SK-N-SH (cell line): Measurements from ENCODE around the gene MAN1A2. TPM values are rescaled to one million over a fixed set of nuclear protein-coding genes. Genes with fewer than 3 reads are reported as not detected.

Source experiments
- CTCF ChIA-PET: fragments of 300-600, 350-600 bp; formaldehyde crosslinking; extraction: SDS; loops from one replicate; lab custom pipeline; 2021; lab: Yijun Ruan, JAX
- POLR2A ChIA-PET: fragments of 350-600 bp; sonication (Branson Sonifier 250); formaldehyde crosslinking; extraction: SDS; loops from one replicate; lab custom pipeline; 2020; ENCODE audit warnings: antibody characterized with exemption, inconsistent platforms; lab: Yijun Ruan, JAX
- DNase-seq: peaks from one replicate; pipeline ENCODE4 v3.0.0; 2012
- H2AFZ ChIP-seq: fragments of 200-600 bp; sonication (generic); 2 replicates; pipeline ENCODE4 v1.8.1; 2016; ENCODE audit warnings: antibody characterized with exemption, mild to moderate bottlenecking, low read depth
- H3F3A ChIP-seq: fragments of 200-600 bp; sonication (generic); replicated peaks from 2 replicates; pipeline ENCODE3; 2016; ENCODE audit warnings: antibody characterized with exemption, mild to moderate bottlenecking; ENCODE audit not compliant: insufficient read depth
- H3K27ac ChIP-seq, 2 experiments: fragments of 200-500 bp in 1 of 2; fragments of 200-600 bp in 1 of 2; sonication (Bioruptor generic) in 1 of 2; sonication (generic), shearing (Covaris generic) in 1 of 2; 2 replicates each; pipeline versions ENCODE4 v1.5.1 to v1.6.1; 2014 to 2016; ENCODE audit warnings: low read depth in 2 of 2, inconsistent platforms in 1 of 2, low read length in 1 of 2, mild to moderate bottlenecking in 1 of 2, mixed read lengths in 1 of 2
- H3K27me3 ChIP-seq: fragments of 200-600 bp; sonication (generic), shearing (Covaris generic); 2 replicates; pipeline ENCODE4 v1.6.1; 2016; ENCODE audit warnings: mixed run types; ENCODE audit not compliant: insufficient read depth
- H3K36me3 ChIP-seq, 2 experiments: fragments of 200-500 bp in 1 of 2; fragments of 200-600 bp in 1 of 2; sonication (Bioruptor generic) in 1 of 2; sonication (generic) in 1 of 2; replicated peaks in 1 of 2; 2 replicates each; pipeline versions ENCODE3 to v1.5.1; 2014 to 2016; ENCODE audit warnings: low read length in 1 of 2, mild to moderate bottlenecking in 1 of 2; ENCODE audit not compliant: insufficient read depth in 2 of 2, control insufficient read depth in 1 of 2
- H3K4me1 ChIP-seq, 2 experiments: fragments of 200-500 bp in 1 of 2; fragments of 200-600 bp in 1 of 2; sonication (Bioruptor generic) in 1 of 2; sonication (generic), shearing (Covaris generic) in 1 of 2; 2 replicates each; pipeline versions ENCODE4 v1.5.1 to v1.6.1; 2014 to 2016; ENCODE audit warnings: low read depth in 1 of 2, low read length in 1 of 2, mixed run types in 1 of 2; ENCODE audit not compliant: insufficient read depth in 2 of 2, control insufficient read depth in 1 of 2
- H3K4me2 ChIP-seq: fragments of 200-600 bp; sonication (generic), shearing (Covaris generic); 2 replicates; pipeline ENCODE4 v1.6.1; 2017; ENCODE audit warnings: mixed run types
- H3K4me3 ChIP-seq, 2 experiments: fragments of 200-500 bp in 1 of 2; fragments of 200-600 bp in 1 of 2; sonication (Bioruptor generic) in 1 of 2; sonication (generic), shearing (Covaris generic) in 1 of 2; 2 replicates each; pipeline versions ENCODE4 v1.5.1 to v1.8.1; 2014 to 2016; ENCODE audit warnings: low read depth in 2 of 2, inconsistent platforms in 1 of 2, low read length in 1 of 2, mild to moderate bottlenecking in 1 of 2, mixed read lengths in 1 of 2, moderate library complexity in 1 of 2
- H3K79me2 ChIP-seq: fragments of 200-600 bp; sonication (generic); 2 replicates; pipeline ENCODE4 v1.8.1; 2017; ENCODE audit warnings: mild to moderate bottlenecking; ENCODE audit not compliant: insufficient read depth
- H3K9ac ChIP-seq: fragments of 200-600 bp; sonication (generic); 2 replicates; pipeline ENCODE4 v1.6.1; 2017; ENCODE audit warnings: mixed run types
- H3K9me2 ChIP-seq: fragments of 200-600 bp; sonication (generic); 2 replicates; pipeline ENCODE4 v1.6.1; 2017; ENCODE audit warnings: mixed run types
- H3K9me3 ChIP-seq: fragments of 200-600 bp; sonication (generic); 2 replicates; pipeline ENCODE4 v1.6.1; 2017; ENCODE audit warnings: mixed run types, mild to moderate bottlenecking, moderate library complexity
- H4K20me1 ChIP-seq: fragments of 200-600 bp; sonication (generic); 2 replicates; pipeline ENCODE4 v1.6.1; 2017; ENCODE audit warnings: mild to moderate bottlenecking, mixed run types; ENCODE audit not compliant: insufficient read depth
- CHD2 ChIP-seq: fragments of 150-350 bp; IDR thresholded peaks from 2 replicates; pipeline ENCODE4 v1.6.1; 2018; ENCODE audit warnings: low read length; ENCODE audit not compliant: partially characterized antibody
- FOSL2 ChIP-seq: IDR thresholded peaks from 2 replicates; pipeline ENCODE4 v1.4.0; 2012; ENCODE audit warnings: low read depth, mild to moderate bottlenecking, moderate library complexity, borderline replicate concordance
- FOXJ3 ChIP-seq: sonication (generic); formaldehyde crosslinking; IDR thresholded peaks from 2 replicates; pipeline ENCODE4 v1.5.1; 2020; ENCODE audit warnings: mild to moderate bottlenecking, missing genetic modification reagents
- JUND ChIP-seq: IDR thresholded peaks from 2 replicates; pipeline ENCODE4 v1.4.0; 2012
- NFIC ChIP-seq: IDR thresholded peaks from 2 replicates; pipeline ENCODE4 v1.4.0; 2012; ENCODE audit warnings: borderline replicate concordance
- NRF1 ChIP-seq: IDR thresholded peaks from 2 replicates; pipeline ENCODE4 v1.6.1; 2012; ENCODE audit warnings: low read depth, mild to moderate bottlenecking, low read length
- POLR2AphosphoS5 ChIP-seq: IDR thresholded peaks from 2 replicates; pipeline ENCODE4 v1.6.1; 2012; ENCODE audit warnings: low read depth, low read length
- RAD21 ChIP-seq: IDR thresholded peaks from 2 replicates; pipeline ENCODE4 v1.6.1; 2012; ENCODE audit warnings: mild to moderate bottlenecking, low read length
- RCOR1 ChIP-seq: fragments of 150-350 bp; IDR thresholded peaks from 2 replicates; pipeline ENCODE4 v1.6.1; 2017; ENCODE audit warnings: antibody characterized with exemption, low read length
- RFX5 ChIP-seq: IDR thresholded peaks from 2 replicates; pipeline ENCODE4 v1.6.1; 2012; ENCODE audit warnings: mild to moderate bottlenecking, improper control_type of control experiment, low read length
- RXRA ChIP-seq: IDR thresholded peaks from 2 replicates; pipeline ENCODE4 v1.4.0; 2012; ENCODE audit warnings: low read depth, mild to moderate bottlenecking, borderline replicate concordance
- polyA plus RNA-seq, 3 experiments: library from polyadenylated mRNA; depleted of rRNA; stranded (reverse); fragments of >200 nt; gene quantifications; 2 replicates each; pipeline ENCODE4 v1.2.3, GENCODE V29; 2012
- TF ChIP-seq, protein P1 (sequence below): fragments of 150-350 bp; IDR thresholded peaks from 2 replicates; pipeline ENCODE4 v1.6.1; 2017; ENCODE audit warnings: antibody characterized with exemption, low read length, low read depth, borderline replicate concordance
- TF ChIP-seq, protein P2 (sequence below): IDR thresholded peaks from 2 replicates; pipeline ENCODE4 v1.4.0; 2012; ENCODE audit warnings: low read depth, borderline replicate concordance
- TF ChIP-seq, protein P3 (sequence below): IDR thresholded peaks from 2 replicates; pipeline ENCODE4 v1.4.0; 2012; ENCODE audit warnings: low read depth
- TF ChIP-seq, protein P4 (sequence below): IDR thresholded peaks from 2 replicates; pipeline ENCODE4 v1.4.0; 2012; ENCODE audit warnings: low read depth, borderline replicate concordance
- TF ChIP-seq, protein P5 (sequence below): fragments of 200-600 bp; sonication (generic); IDR thresholded peaks from 2 replicates; pipeline ENCODE4 v1.6.1; 2017; ENCODE audit warnings: antibody characterized with exemption, mild to moderate bottlenecking, moderate library complexity

MAN1A2 gene
- polyA plus RNA-seq, 1 of the 3 experiments (the other 2 are of a cell fraction), result 6.0 TPM

DNA sequence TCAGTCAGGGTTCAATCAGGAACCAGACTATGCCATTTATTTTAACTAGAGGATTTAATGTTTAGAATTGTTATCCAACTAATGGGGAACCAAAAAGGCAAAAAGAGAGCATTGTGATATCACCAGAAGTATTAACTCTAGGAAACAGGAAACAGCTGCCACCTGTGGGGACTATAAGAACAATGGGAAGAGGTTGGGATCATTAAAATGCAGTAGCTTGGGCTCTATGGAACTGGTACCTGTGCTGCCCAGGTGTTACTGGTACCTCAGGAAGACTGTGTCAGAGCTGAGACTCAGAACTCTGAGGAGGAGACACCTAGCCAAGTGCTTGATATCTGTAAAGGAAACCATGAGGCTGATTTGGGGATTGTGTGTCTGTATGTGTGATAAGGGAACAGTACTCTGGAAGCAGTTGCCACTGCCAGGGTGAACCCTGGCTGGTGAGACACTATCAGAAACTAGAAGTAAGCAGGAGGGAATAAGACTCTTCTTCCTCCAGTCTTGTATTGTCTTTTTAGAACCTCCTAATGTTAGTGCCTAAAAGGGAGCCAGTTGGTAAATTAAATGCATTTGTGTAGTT is 49.4 kb downstream of the MAN1A2 start:
- Histone ChIP-seq H3K36me3 (peaks cover 29 to 37% of the 10 kb centered on the region in 2 experiments), H4K20me1 (no peaks in the 10 kb centered on the region), H3K4me3 (no peak overlapping the region), H3K4me2 (no peak overlapping the region), H3F3A (peaks cover 9% of the 10 kb centered on the region), H2AFZ (no peak overlapping the region), H3K9me2 (no peaks in the 10 kb centered on the region), H3K27ac (no peak overlapping the region; a peak in 1 of 4 replicates), H3K9ac (no peak overlapping the region), H3K27me3 (no peaks in the 10 kb centered on the region), H3K9me3 (no peaks in the 10 kb centered on the region), H3K79me2 (peaks cover 6% of the 10 kb centered on the region; the same call in 1 of the 2 replicates), H3K4me1 (no peaks in the 10 kb centered on the region; a peak in 2 of 4 replicates)
- no peak for DNase-seq
- TF ChIP-seq, protein P1, sequence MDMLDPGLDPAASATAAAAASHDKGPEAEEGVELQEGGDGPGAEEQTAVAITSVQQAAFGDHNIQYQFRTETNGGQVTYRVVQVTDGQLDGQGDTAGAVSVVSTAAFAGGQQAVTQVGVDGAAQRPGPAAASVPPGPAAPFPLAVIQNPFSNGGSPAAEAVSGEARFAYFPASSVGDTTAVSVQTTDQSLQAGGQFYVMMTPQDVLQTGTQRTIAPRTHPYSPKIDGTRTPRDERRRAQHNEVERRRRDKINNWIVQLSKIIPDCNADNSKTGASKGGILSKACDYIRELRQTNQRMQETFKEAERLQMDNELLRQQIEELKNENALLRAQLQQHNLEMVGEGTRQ, result no peak
- no peak for TF ChIP-seq FOXJ3 (CRISPR knock-in tag)
- no peak for TF ChIP-seq RCOR1
- TF ChIP-seq RAD21, result no peak
- TF ChIP-seq FOSL2, result no peak
- TF ChIP-seq RXRA, result no peak
- TF ChIP-seq, protein P2, sequence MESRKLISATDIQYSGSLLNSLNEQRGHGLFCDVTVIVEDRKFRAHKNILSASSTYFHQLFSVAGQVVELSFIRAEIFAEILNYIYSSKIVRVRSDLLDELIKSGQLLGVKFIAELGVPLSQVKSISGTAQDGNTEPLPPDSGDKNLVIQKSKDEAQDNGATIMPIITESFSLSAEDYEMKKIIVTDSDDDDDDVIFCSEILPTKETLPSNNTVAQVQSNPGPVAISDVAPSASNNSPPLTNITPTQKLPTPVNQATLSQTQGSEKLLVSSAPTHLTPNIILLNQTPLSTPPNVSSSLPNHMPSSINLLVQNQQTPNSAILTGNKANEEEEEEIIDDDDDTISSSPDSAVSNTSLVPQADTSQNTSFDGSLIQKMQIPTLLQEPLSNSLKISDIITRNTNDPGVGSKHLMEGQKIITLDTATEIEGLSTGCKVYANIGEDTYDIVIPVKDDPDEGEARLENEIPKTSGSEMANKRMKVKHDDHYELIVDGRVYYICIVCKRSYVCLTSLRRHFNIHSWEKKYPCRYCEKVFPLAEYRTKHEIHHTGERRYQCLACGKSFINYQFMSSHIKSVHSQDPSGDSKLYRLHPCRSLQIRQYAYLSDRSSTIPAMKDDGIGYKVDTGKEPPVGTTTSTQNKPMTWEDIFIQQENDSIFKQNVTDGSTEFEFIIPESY, result no peak
- no peak for TF ChIP-seq NRF1
- TF ChIP-seq JUND, result no peak
- TF ChIP-seq POLR2AphosphoS5, result no peak
- TF ChIP-seq, protein P3, sequence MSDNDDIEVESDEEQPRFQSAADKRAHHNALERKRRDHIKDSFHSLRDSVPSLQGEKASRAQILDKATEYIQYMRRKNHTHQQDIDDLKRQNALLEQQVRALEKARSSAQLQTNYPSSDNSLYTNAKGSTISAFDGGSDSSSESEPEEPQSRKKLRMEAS, result no peak
- TF ChIP-seq, protein P4, sequence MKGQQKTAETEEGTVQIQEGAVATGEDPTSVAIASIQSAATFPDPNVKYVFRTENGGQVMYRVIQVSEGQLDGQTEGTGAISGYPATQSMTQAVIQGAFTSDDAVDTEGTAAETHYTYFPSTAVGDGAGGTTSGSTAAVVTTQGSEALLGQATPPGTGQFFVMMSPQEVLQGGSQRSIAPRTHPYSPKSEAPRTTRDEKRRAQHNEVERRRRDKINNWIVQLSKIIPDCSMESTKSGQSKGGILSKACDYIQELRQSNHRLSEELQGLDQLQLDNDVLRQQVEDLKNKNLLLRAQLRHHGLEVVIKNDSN, result no peak
- TF ChIP-seq RFX5, result no peak
- TF ChIP-seq, protein P5, sequence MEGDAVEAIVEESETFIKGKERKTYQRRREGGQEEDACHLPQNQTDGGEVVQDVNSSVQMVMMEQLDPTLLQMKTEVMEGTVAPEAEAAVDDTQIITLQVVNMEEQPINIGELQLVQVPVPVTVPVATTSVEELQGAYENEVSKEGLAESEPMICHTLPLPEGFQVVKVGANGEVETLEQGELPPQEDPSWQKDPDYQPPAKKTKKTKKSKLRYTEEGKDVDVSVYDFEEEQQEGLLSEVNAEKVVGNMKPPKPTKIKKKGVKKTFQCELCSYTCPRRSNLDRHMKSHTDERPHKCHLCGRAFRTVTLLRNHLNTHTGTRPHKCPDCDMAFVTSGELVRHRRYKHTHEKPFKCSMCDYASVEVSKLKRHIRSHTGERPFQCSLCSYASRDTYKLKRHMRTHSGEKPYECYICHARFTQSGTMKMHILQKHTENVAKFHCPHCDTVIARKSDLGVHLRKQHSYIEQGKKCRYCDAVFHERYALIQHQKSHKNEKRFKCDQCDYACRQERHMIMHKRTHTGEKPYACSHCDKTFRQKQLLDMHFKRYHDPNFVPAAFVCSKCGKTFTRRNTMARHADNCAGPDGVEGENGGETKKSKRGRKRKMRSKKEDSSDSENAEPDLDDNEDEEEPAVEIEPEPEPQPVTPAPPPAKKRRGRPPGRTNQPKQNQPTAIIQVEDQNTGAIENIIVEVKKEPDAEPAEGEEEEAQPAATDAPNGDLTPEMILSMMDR, result no peak
- no peak for TF ChIP-seq NFIC
- no peak for TF ChIP-seq CHD2
- CTCF ChIA-PET, result no interaction called here
- POLR2A ChIA-PET, result no interaction called here
